Endothelial cell of umbilical vein (primary cell): ENCODE measurements around the gene PPP1R1B. TPM values are rescaled to one million over a fixed set of nuclear protein-coding genes. Genes with fewer than 3 reads are reported as not detected.
A peak's percentile ranks its signal among the peaks of the same experiment; 100 is the strongest.

Source experiments
- BruUV-seq: library from RNA; stranded (reverse); fragments of 400-500 nt; replicated peaks from 2 replicates; lab custom pipeline; 2021; lab: Mats Ljungman, UMichigan
- CTCF ChIA-PET: fragments of 300-600, 350-600 bp; sonication (Branson Sonifier 250); formaldehyde crosslinking; loops from one replicate; lab custom pipeline; 2021; ENCODE audit warnings: antibody characterized with exemption, inconsistent platforms; lab: Charles Lee
- POLR2A ChIA-PET: fragments of 300-600, 350-600 bp; sonication (Branson Sonifier 250); formaldehyde crosslinking; loops from one replicate; lab custom pipeline; 2021; ENCODE audit warnings: antibody characterized with exemption, inconsistent platforms; lab: Charles Lee
- DNase-seq: peaks from one replicate; pipeline ENCODE4 v3.0.0-alpha.2; 2011; ENCODE audit warnings: low read depth, low spot score
- FAIRE-seq: peaks from 2 replicates; lab custom pipeline; 2011; peaks lifted over from hg19 to GRCh38; lab: Jason Lieb, UNC
- H2AFZ ChIP-seq: 2 replicates; pipeline ENCODE4 v1.6.0; 2012; ENCODE audit warnings: low read depth, low read length, control low read depth, inconsistent platforms
- H3K27ac ChIP-seq: 2 replicates; pipeline ENCODE4 v1.5.1; 2011; ENCODE audit warnings: low read depth, mild to moderate bottlenecking, control low read depth, low read length, moderate library complexity; ENCODE audit not compliant: insufficient read depth
- H3K27me3 ChIP-seq, 2 experiments: 2 replicates each; pipeline versions ENCODE4 v1.6.0 to v1.6.1; 2011; ENCODE audit warnings: low read length in 2 of 2, mixed read lengths in 1 of 2; ENCODE audit not compliant: control insufficient read depth in 2 of 2, insufficient read depth in 2 of 2
- H3K36me3 ChIP-seq, 2 experiments: 2 replicates in 1 of 2; 3 replicates in 1 of 2; pipeline ENCODE4 v1.5.1; 2011; ENCODE audit warnings: low read length in 2 of 2, mild to moderate bottlenecking in 1 of 2, moderate library complexity in 1 of 2; ENCODE audit not compliant: control insufficient read depth in 2 of 2, insufficient read depth in 2 of 2; ENCODE audit errors: extremely low read depth in 1 of 2
- H3K4me1 ChIP-seq: 3 replicates; pipeline ENCODE4 v1.5.1; 2011; ENCODE audit warnings: mild to moderate bottlenecking, low read length; ENCODE audit not compliant: control insufficient read depth, insufficient read depth; ENCODE audit errors: extremely low read depth
- H3K4me2 ChIP-seq: 2 replicates; pipeline ENCODE4 v1.6.1; 2011; ENCODE audit warnings: low read length, control low read depth, mixed read lengths; ENCODE audit not compliant: insufficient read depth
- H3K4me3 ChIP-seq, 3 experiments: fragments of 200-600 bp in 1 of 3; sonication (generic), shearing (Covaris generic) in 1 of 3; replicated peaks in 1 of 3; 2 replicates each; pipeline ENCODE4 v1.5.1; 2011 to 2016; ENCODE audit warnings: control low read depth in 3 of 3, low read length in 3 of 3, mild to moderate bottlenecking in 2 of 3, inconsistent platforms in 1 of 3, low read depth in 1 of 3, moderate library complexity in 1 of 3; ENCODE audit not compliant: insufficient read depth in 1 of 3
- H3K79me2 ChIP-seq: 2 replicates; pipeline ENCODE4 v1.6.0; 2012; ENCODE audit warnings: low read length, inconsistent platforms; ENCODE audit not compliant: control insufficient read depth, insufficient read depth
- H3K9ac ChIP-seq: replicated peaks from 2 replicates; pipeline ENCODE3; 2011; ENCODE audit warnings: low read length, control low read depth; ENCODE audit not compliant: insufficient read depth; ENCODE audit errors: extremely low read depth
- H3K9me1 ChIP-seq: replicated peaks from 3 replicates; pipeline ENCODE4 v1.6.0; 2011; ENCODE audit warnings: mild to moderate bottlenecking, low read length; ENCODE audit not compliant: control insufficient read depth, insufficient read depth; ENCODE audit errors: extremely low read depth
- H3K9me3 ChIP-seq: replicated peaks from 2 replicates; pipeline ENCODE4 v1.5.1; 2012; ENCODE audit warnings: low read length, inconsistent platforms; ENCODE audit not compliant: control insufficient read depth, insufficient read depth
- H4K20me1 ChIP-seq: replicated peaks from 2 replicates; pipeline ENCODE3; 2011; ENCODE audit warnings: mild to moderate bottlenecking, low read length; ENCODE audit not compliant: control insufficient read depth, insufficient read depth; ENCODE audit errors: extremely low read depth
- EZH2 ChIP-seq: IDR thresholded peaks from 2 replicates; pipeline ENCODE4 v1.6.1; 2012; ENCODE audit warnings: borderline replicate concordance, low read depth, mild to moderate bottlenecking, moderate library complexity, low read length, inconsistent platforms; ENCODE audit not compliant: severe bottlenecking
- MAX ChIP-seq: IDR thresholded peaks from 2 replicates; pipeline ENCODE4 v1.6.1; 2011; ENCODE audit not compliant: insufficient read depth, insufficient read length
- POLR2A ChIP-seq: IDR thresholded peaks from 2 replicates; pipeline ENCODE4 v1.6.1; 2012; ENCODE audit warnings: low read depth, mild to moderate bottlenecking, control low read depth, low read length
- POLR2AphosphoS5 ChIP-seq: IDR thresholded peaks from 2 replicates; pipeline ENCODE4 v1.6.1; 2012; ENCODE audit warnings: low read depth, mild to moderate bottlenecking, control low read depth, low read length, moderate library complexity; ENCODE audit not compliant: insufficient read depth
- dilution Hi-C: fragments of 300-500 bp; cut with MboI; formaldehyde crosslinking; loops from one replicate; pipeline ENCODE4 v1.15.0; 2019; ENCODE audit warnings: low sequenced_read_pairs; ENCODE audit not compliant: extremely low pct_ligation_motif_present
- intact Hi-C: fragments of 100-400 bp; cut with micrococcal nuclease; formaldehyde crosslinking; loops from one replicate; pipeline ENCODE4 v1.10.0; 2022
- polyA plus RNA-seq, 4 experiments: library from polyadenylated mRNA; depleted of rRNA in 3 of 4; stranded (reverse) in 3 of 4; unstranded in 1 of 4; fragments of >200 nt; gene quantifications; 2 replicates each; pipeline versions ENCODE4 v1.2.1 to v1.2.3, GENCODE V29; 2011 to 2012; ENCODE audit warnings: missing spikeins in 1 of 4
- total RNA-seq: library from RNA; stranded (reverse); gene quantifications from 2 replicates; pipeline ENCODE4 v1.2.3, GENCODE V29; 2021
- TF ChIP-seq, protein P1 (sequence below), 2 donors: IDR thresholded peaks; 1 replicate in 1 of 2; 2 replicates in 1 of 2; pipeline ENCODE4 v1.5.1; 2011; ENCODE audit warnings: low read length in 2 of 2, mild to moderate bottlenecking in 2 of 2, moderate library complexity in 2 of 2, control low read depth in 1 of 2, inconsistent platforms in 1 of 2, low read depth in 1 of 2; ENCODE audit not compliant: insufficient read depth in 1 of 2; ENCODE audit errors: extremely low read depth in 1 of 2

The PPP1R1B gene
- total and polyA plus RNA-seq, 2 donors (not counting 3 experiments of a cell fraction or from before 2014, with no cell fraction given), result not detected

GRCh38 chr17:39636927-39637736 is 10.4 kb downstream of the PPP1R1B start, which contains the start of gene STARD3:
STARD3 (plus strand) TSS chr17:39637144; CDS start chr17:39653532, 16,388 bp downstream.
- H3K27ac ChIP-seq, result peak within 1 kb of the TSS; percentile 75
- H4K20me1 ChIP-seq, result no peaks in the 10 kb centered on the region
- peak within 1 kb of the TSS; percentile 83 for H3K9ac ChIP-seq
- dilution Hi-C loops (loop anchor here (10.0 kb wide), 1 partner anchor 108 kb away; no protein-coding TSS in a partner anchor), intact Hi-C loops (loop anchor here (1.0 to 5.0 kb wide), 2 partner anchors 17 to 115 kb away; no protein-coding TSS in a partner anchor)
- peak within 1 kb of the TSS; percentile 95 for H2AFZ ChIP-seq
- BruUV-seq, result no TSS peak
- no peaks in the 10 kb centered on the region for H3K9me1 ChIP-seq
- H3K79me2 ChIP-seq, result peaks cover 16% of the 10 kb centered on the region
- CTCF ChIA-PET, result interaction anchor here (0.8 to 2.0 kb wide), 12 partner anchors 9 to 35 kb away, joined by 3 to 19 read pairs (median 4); partner anchors contain the start of gene PNMT
- no peaks in the 10 kb centered on the region for H3K9me3 ChIP-seq
- POLR2A ChIA-PET, result no interaction called here
- FAIRE-seq, result peak; percentile 77
- H3K27me3 ChIP-seq, result peaks cover 0 to 3% of the 10 kb centered on the region in 2 experiments
- peak within 1 kb of the TSS; percentile 81 for H3K4me2 ChIP-seq
- H3K4me1 ChIP-seq, result peaks cover 14% of the 10 kb centered on the region
- peak within 1 kb of the TSS; percentile 90 to 96 (median 91) for H3K4me3 ChIP-seq
- no peak for TF ChIP-seq EZH2
- peak; percentile 88 for TF ChIP-seq POLR2AphosphoS5
- no peak for TF ChIP-seq MAX
- peak; percentile 61 for TF ChIP-seq POLR2A
- TF ChIP-seq, protein P1, sequence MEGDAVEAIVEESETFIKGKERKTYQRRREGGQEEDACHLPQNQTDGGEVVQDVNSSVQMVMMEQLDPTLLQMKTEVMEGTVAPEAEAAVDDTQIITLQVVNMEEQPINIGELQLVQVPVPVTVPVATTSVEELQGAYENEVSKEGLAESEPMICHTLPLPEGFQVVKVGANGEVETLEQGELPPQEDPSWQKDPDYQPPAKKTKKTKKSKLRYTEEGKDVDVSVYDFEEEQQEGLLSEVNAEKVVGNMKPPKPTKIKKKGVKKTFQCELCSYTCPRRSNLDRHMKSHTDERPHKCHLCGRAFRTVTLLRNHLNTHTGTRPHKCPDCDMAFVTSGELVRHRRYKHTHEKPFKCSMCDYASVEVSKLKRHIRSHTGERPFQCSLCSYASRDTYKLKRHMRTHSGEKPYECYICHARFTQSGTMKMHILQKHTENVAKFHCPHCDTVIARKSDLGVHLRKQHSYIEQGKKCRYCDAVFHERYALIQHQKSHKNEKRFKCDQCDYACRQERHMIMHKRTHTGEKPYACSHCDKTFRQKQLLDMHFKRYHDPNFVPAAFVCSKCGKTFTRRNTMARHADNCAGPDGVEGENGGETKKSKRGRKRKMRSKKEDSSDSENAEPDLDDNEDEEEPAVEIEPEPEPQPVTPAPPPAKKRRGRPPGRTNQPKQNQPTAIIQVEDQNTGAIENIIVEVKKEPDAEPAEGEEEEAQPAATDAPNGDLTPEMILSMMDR (IDR thresholded peaks at IDR 0.05; ENCODE audit: extremely low read depth in 1 of 2, insufficient read depth in 1 of 2, low read depth in 1 of 2, low read length in 2 of 2), result peak in 1 of 2 donors; percentile 5
- DNase-seq, result peak; percentile 88
- no peaks in the 10 kb centered on the region for H3K36me3 ChIP-seq
